H9 (cell line): ENCODE data around the gene LRRC15. TPM values are rescaled to one million over a fixed set of nuclear protein-coding genes. Genes with fewer than 3 reads are reported as not detected.

Experiments used
- DNase-seq: peaks from one replicate; pipeline ENCODE4 v3.0.0-alpha.2; 2017
- H2AFZ ChIP-seq: one replicate; pipeline ENCODE4 v1.6.1; 2013; ENCODE audit warnings: mild to moderate bottlenecking, low read length, control low read depth, moderate library complexity
- H2AK5ac ChIP-seq: 2 replicates; pipeline ENCODE4 v1.6.1; 2013; ENCODE audit warnings: low read length, control low read depth, mixed read lengths; ENCODE audit not compliant: insufficient read length
- H2BK120ac ChIP-seq: one replicate; pipeline ENCODE4 v1.6.1; 2013; ENCODE audit warnings: low read depth, mild to moderate bottlenecking, low read length, control low read depth, inconsistent platforms; ENCODE audit not compliant: poor library complexity, severe bottlenecking
- H2BK12ac ChIP-seq: 2 replicates; pipeline ENCODE4 v1.6.1; 2013; ENCODE audit warnings: low read length, control low read depth, mixed read lengths, low read depth; ENCODE audit not compliant: insufficient read length
- H2BK15ac ChIP-seq: 2 replicates; pipeline ENCODE4 v1.6.1; 2013; ENCODE audit warnings: low read depth, low read length, control low read depth
- H2BK20ac ChIP-seq: one replicate; pipeline ENCODE4 v1.6.1; 2013; ENCODE audit warnings: low read depth, mild to moderate bottlenecking, low read length, control low read depth, inconsistent platforms; ENCODE audit not compliant: poor library complexity, severe bottlenecking
- H2BK5ac ChIP-seq: 2 replicates; pipeline ENCODE4 v1.6.1; 2013; ENCODE audit warnings: low read length, control low read depth, mixed read lengths; ENCODE audit not compliant: insufficient read length
- H3K14ac ChIP-seq: 2 replicates; pipeline ENCODE4 v1.6.1; 2013; ENCODE audit warnings: low read length, control low read depth; ENCODE audit not compliant: insufficient read depth
- H3K18ac ChIP-seq: 2 replicates; pipeline ENCODE4 v1.6.1; 2013; ENCODE audit warnings: low read depth, mild to moderate bottlenecking, mixed read lengths, low read length, control low read depth; ENCODE audit not compliant: insufficient read length
- H3K23ac ChIP-seq: 2 replicates; pipeline ENCODE4 v1.6.1; 2013; ENCODE audit warnings: low read length, control low read depth, mixed read lengths, low read depth; ENCODE audit not compliant: insufficient read length
- H3K23me2 ChIP-seq: 2 replicates; pipeline ENCODE4 v1.6.1; 2013; ENCODE audit warnings: low read depth, mild to moderate bottlenecking, mixed read lengths, low read length, control low read depth; ENCODE audit not compliant: insufficient read length, poor library complexity, severe bottlenecking
- H3K27ac ChIP-seq: 2 replicates; pipeline ENCODE4 v1.5.1; 2013; ENCODE audit warnings: low read length, control low read depth, mixed read lengths, low read depth; ENCODE audit not compliant: insufficient read length
- H3K27me3 ChIP-seq: 2 replicates; pipeline ENCODE4 v1.6.1; 2013; ENCODE audit warnings: low read length, control low read depth, inconsistent platforms; ENCODE audit not compliant: insufficient read depth
- H3K4ac ChIP-seq: 2 replicates; pipeline ENCODE4 v1.6.1; 2013; ENCODE audit warnings: low read depth, mild to moderate bottlenecking, control low read depth, inconsistent platforms, low read length, moderate library complexity
- H3K4me1 ChIP-seq: 2 replicates; pipeline ENCODE4 v1.6.1; 2013; ENCODE audit warnings: low read length, control low read depth, inconsistent platforms; ENCODE audit not compliant: insufficient read depth
- H3K4me2 ChIP-seq: 2 replicates; pipeline ENCODE4 v1.6.1; 2013; ENCODE audit warnings: low read length, control low read depth, mixed read lengths; ENCODE audit not compliant: insufficient read length, insufficient read depth
- H3K56ac ChIP-seq: 2 replicates; pipeline ENCODE4 v1.6.1; 2013; ENCODE audit warnings: low read depth, mild to moderate bottlenecking, mixed read lengths, low read length, control low read depth; ENCODE audit not compliant: insufficient read length
- H3K79me1 ChIP-seq: 2 replicates; pipeline ENCODE4 v1.6.1; 2013; ENCODE audit warnings: low read depth, mild to moderate bottlenecking, moderate library complexity, low read length, control low read depth, inconsistent platforms; ENCODE audit not compliant: insufficient read depth, poor library complexity, severe bottlenecking
- H3K79me2 ChIP-seq: 2 replicates; pipeline ENCODE4 v1.6.1; 2013; ENCODE audit warnings: low read length, control low read depth, inconsistent platforms; ENCODE audit not compliant: insufficient read depth
- H3K9ac ChIP-seq: 2 replicates; pipeline ENCODE4 v1.6.1; 2013; ENCODE audit warnings: low read length, control low read depth, mixed read lengths; ENCODE audit not compliant: insufficient read length; ENCODE audit errors: extremely low read depth
- H3K9me3 ChIP-seq: one replicate; pipeline ENCODE4 v1.6.1; 2013; ENCODE audit warnings: low read depth, low read length, inconsistent platforms; ENCODE audit not compliant: control insufficient read depth
- H3T11ph ChIP-seq: one replicate; pipeline ENCODE4 v1.6.1; 2013; ENCODE audit warnings: mild to moderate bottlenecking, low read length, control low read depth, inconsistent platforms
- H4K20me1 ChIP-seq: one replicate; pipeline ENCODE4 v1.6.1; 2013; ENCODE audit not compliant: control insufficient read depth, insufficient read length, insufficient read depth
- H4K5ac ChIP-seq: 2 replicates; pipeline ENCODE4 v1.6.1; 2013; ENCODE audit warnings: low read depth, mild to moderate bottlenecking, mixed read lengths, low read length, control low read depth; ENCODE audit not compliant: insufficient read length
- H4K8ac ChIP-seq: replicated peaks from 2 replicates; pipeline ENCODE4 v1.6.1; 2013; ENCODE audit warnings: low read length, control low read depth, mixed read lengths, low read depth; ENCODE audit not compliant: insufficient read length
- H4K91ac ChIP-seq: 2 replicates; pipeline ENCODE4 v1.6.1; 2013; ENCODE audit warnings: low read depth, mild to moderate bottlenecking, moderate library complexity, mixed read lengths, low read length, control low read depth; ENCODE audit not compliant: insufficient read length
- H3K27ac Mint-ChIP-seq, 3 experiments: 2 replicates in 2 of 3; 3 replicates in 1 of 3; pipeline ENCODE4 v1.8.0; 2020 to 2021; ENCODE audit warnings: mixed read lengths in 3 of 3, mild to moderate bottlenecking in 1 of 3, moderate library complexity in 1 of 3
- H3K27me3 Mint-ChIP-seq: 2 replicates; pipeline ENCODE4 v1.8.0; 2021; ENCODE audit warnings: low read depth, mild to moderate bottlenecking, moderate library complexity, mixed read lengths
- H3K36me3 Mint-ChIP-seq, 3 experiments: 2 replicates in 2 of 3; 3 replicates in 1 of 3; pipeline ENCODE4 v1.8.0; 2020 to 2021; ENCODE audit warnings: low read depth in 3 of 3, mixed read lengths in 3 of 3; ENCODE audit not compliant: insufficient read depth in 1 of 3
- H3K4me1 Mint-ChIP-seq, 2 experiments: 2 replicates each; pipeline ENCODE4 v1.8.0; 2020; ENCODE audit warnings: mixed read lengths in 2 of 2
- H3K4me3 Mint-ChIP-seq, 2 experiments: 2 replicates in 1 of 2; 3 replicates in 1 of 2; pipeline ENCODE4 v1.8.0; 2020 to 2021; ENCODE audit warnings: mild to moderate bottlenecking in 2 of 2, mixed read lengths in 2 of 2, moderate library complexity in 1 of 2
- H3K9me3 Mint-ChIP-seq, 2 experiments: 2 replicates in 1 of 2; 3 replicates in 1 of 2; pipeline ENCODE4 v1.8.0; 2020; ENCODE audit warnings: mild to moderate bottlenecking in 2 of 2, mixed read lengths in 2 of 2, moderate library complexity in 1 of 2
- WGBS: extraction: QIAGEN DNeasy Blood & Tissue Kit; methylation state at CpG from one replicate; pipeline ENCODE4 v1.1.7; 2013; ENCODE audit warnings: missing lambda C conversion rate, low lambda C conversion rate, mixed read lengths; ENCODE audit not compliant: insufficient read length; ENCODE audit errors: extremely low coverage; 5-methylcytosine and 5-hydroxymethylcytosine counted together
- total RNA-seq: library from RNA; stranded (reverse); gene quantifications from 2 replicates; pipeline ENCODE4 v1.2.1, GENCODE V29; 2021
- TF ChIP-seq, protein P1 (sequence below): fragments of 200-600 bp; sonication (generic); conservative IDR thresholded peaks from 3 replicates; pipeline ENCODE4 v1.8.0; 2021; ENCODE audit warnings: antibody characterized with exemption, mild to moderate bottlenecking

LRRC15 gene
- total RNA-seq, 1 experiment from 2014 or later, result 0.07 TPM

DNA sequence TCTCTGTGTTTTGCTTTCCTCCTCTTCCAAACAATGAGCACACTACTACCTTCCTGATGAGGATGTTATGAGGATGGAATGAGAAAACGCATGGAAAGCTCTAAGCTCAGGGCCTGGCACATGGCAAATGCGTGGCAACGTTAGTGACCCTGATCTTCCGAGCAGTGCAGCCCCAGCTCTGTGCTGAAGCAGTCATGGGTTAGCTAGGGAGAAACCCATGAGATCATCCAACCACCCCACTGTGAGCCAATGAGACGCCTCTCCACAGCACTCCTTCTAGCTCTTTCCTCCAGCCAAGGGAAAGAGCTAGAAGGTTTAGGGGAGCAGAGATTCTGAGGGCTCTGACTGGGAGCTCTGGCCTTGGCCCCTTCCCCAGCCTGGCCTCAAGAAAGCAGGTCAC lies 22.9 kb downstream of the LRRC15 start:
- H3K9ac ChIP-seq, result no peak overlapping the region
- no peak overlapping the region for H2BK5ac ChIP-seq
- no peak overlapping the region for H3K4me2 ChIP-seq
- H3K79me2 ChIP-seq, result no peaks in the 10 kb centered on the region
- TF ChIP-seq, protein P1, sequence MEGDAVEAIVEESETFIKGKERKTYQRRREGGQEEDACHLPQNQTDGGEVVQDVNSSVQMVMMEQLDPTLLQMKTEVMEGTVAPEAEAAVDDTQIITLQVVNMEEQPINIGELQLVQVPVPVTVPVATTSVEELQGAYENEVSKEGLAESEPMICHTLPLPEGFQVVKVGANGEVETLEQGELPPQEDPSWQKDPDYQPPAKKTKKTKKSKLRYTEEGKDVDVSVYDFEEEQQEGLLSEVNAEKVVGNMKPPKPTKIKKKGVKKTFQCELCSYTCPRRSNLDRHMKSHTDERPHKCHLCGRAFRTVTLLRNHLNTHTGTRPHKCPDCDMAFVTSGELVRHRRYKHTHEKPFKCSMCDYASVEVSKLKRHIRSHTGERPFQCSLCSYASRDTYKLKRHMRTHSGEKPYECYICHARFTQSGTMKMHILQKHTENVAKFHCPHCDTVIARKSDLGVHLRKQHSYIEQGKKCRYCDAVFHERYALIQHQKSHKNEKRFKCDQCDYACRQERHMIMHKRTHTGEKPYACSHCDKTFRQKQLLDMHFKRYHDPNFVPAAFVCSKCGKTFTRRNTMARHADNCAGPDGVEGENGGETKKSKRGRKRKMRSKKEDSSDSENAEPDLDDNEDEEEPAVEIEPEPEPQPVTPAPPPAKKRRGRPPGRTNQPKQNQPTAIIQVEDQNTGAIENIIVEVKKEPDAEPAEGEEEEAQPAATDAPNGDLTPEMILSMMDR, result no peak
- no CpG with 5 or more reads among the region's 5 CpGs for WGBS
- no peak overlapping the region for H2BK120ac ChIP-seq
- H3K18ac ChIP-seq, result no peak overlapping the region
- H4K8ac ChIP-seq, result no peak overlapping the region
- H2AFZ ChIP-seq, result no peak overlapping the region
- DNase-seq, result no peak
- Mint-ChIP-seq H3K4me3 (no peak overlapping the region), H3K27ac (0 out of 7 replicates have a peak overlapping the region, but pooled peaks of 1 of the 3 experiments have one; percentile 21), H3K9me3 (no peaks in the 10 kb centered on the region), H3K36me3 (no peaks in the 10 kb centered on the region), H3K27me3 (peaks cover 24% of the 10 kb centered on the region), H3K4me1 (peaks cover 6 to 7% of the 10 kb centered on the region in 2 experiments)
- no peak overlapping the region for H2BK12ac ChIP-seq
- no peak overlapping the region for H3K56ac ChIP-seq
- H4K91ac ChIP-seq, result no peak overlapping the region
- H2BK20ac ChIP-seq, result no peak overlapping the region
- H3K27ac ChIP-seq, result no peak overlapping the region
- H3K9me3 ChIP-seq, result no peaks in the 10 kb centered on the region
- no peaks in the 10 kb centered on the region for H4K20me1 ChIP-seq
- no peak overlapping the region for H3K14ac ChIP-seq
- H3K4me1 ChIP-seq, result no peaks in the 10 kb centered on the region
- no peaks in the 10 kb centered on the region for H3K23me2 ChIP-seq
- H4K5ac ChIP-seq, result no peak overlapping the region
- no peak overlapping the region for H3K23ac ChIP-seq
- H3K4ac ChIP-seq, result no peak overlapping the region
- H3T11ph ChIP-seq, result no peak overlapping the region
- no peaks in the 10 kb centered on the region; the same call in 1 of the 2 replicates for H3K27me3 ChIP-seq
- no peaks in the 10 kb centered on the region for H3K79me1 ChIP-seq
- no peak overlapping the region for H2BK15ac ChIP-seq
- no peak overlapping the region for H2AK5ac ChIP-seq
